GM23338 (cell line): ENCODE measurements around the gene ADIPOR2. TPM values are rescaled to one million over a fixed set of nuclear protein-coding genes. Genes with fewer than 3 reads are reported as not detected.

Experiments
- ATAC-seq: fragments of 200-7000 bp; cut with Tn5 transposase; 3 replicates; pipeline ENCODE4 v1.9.1; 2020
- DNase-seq: peaks from one replicate; pipeline ENCODE4 v3.0.0-alpha.2; 2015; ENCODE audit warnings: low spot score
- H2AFZ ChIP-seq: fragments of 200-600 bp; sonication (generic); 2 replicates; pipeline ENCODE4 v1.8.0; 2016; ENCODE audit warnings: antibody characterized with exemption, mild to moderate bottlenecking, moderate library complexity
- H3F3A ChIP-seq: fragments of 200-600 bp; sonication (generic); replicated peaks from 2 replicates; pipeline ENCODE4 v1.8.0; 2017; ENCODE audit warnings: antibody characterized with exemption, mixed run types, low read depth
- H3K27ac ChIP-seq: fragments of 200-600 bp; sonication (generic); 2 replicates; pipeline ENCODE4 v1.6.1; 2016; ENCODE audit warnings: low read depth
- H3K27me3 ChIP-seq: fragments of 200-600 bp; sonication (generic); 2 replicates; pipeline ENCODE4 v1.8.0; 2016; ENCODE audit warnings: mild to moderate bottlenecking, mixed run types, moderate library complexity; ENCODE audit not compliant: insufficient read depth
- H3K36me3 ChIP-seq: fragments of 200-600 bp; sonication (generic); 2 replicates; pipeline ENCODE4 v1.8.0; 2016; ENCODE audit warnings: mild to moderate bottlenecking; ENCODE audit not compliant: insufficient read depth
- H3K4me1 ChIP-seq: fragments of 200-600 bp; sonication (generic); 2 replicates; pipeline ENCODE4 v1.8.0; 2016; ENCODE audit warnings: mild to moderate bottlenecking, moderate library complexity; ENCODE audit not compliant: insufficient read depth
- H3K4me2 ChIP-seq: fragments of 200-600 bp; sonication (generic); 2 replicates; pipeline ENCODE4 v1.7.1; 2017; ENCODE audit warnings: mixed run types
- H3K4me3 ChIP-seq: fragments of 200-600 bp; sonication (generic); 2 replicates; pipeline ENCODE4 v1.6.1; 2016; ENCODE audit warnings: mixed run types
- H3K79me2 ChIP-seq: fragments of 200-600 bp; sonication (generic); replicated peaks from 2 replicates; pipeline ENCODE4 v1.8.0; 2017; ENCODE audit warnings: mild to moderate bottlenecking; ENCODE audit not compliant: insufficient read depth
- H3K9me2 ChIP-seq: fragments of 200-600 bp; sonication (generic); 2 replicates; pipeline ENCODE4 v1.8.0; 2017; ENCODE audit not compliant: insufficient read depth
- H4K20me1 ChIP-seq: fragments of 200-600 bp; sonication (generic); replicated peaks from 2 replicates; pipeline ENCODE4 v1.8.0; 2017; ENCODE audit warnings: mild to moderate bottlenecking; ENCODE audit not compliant: insufficient read depth
- H3K27ac Mint-ChIP-seq: 2 replicates; pipeline ENCODE4 v1.8.0; 2020; ENCODE audit warnings: inconsistent platforms, mild to moderate bottlenecking, moderate library complexity, mixed read lengths
- H3K27me3 Mint-ChIP-seq: 3 replicates; pipeline ENCODE4 v1.8.0; 2022; ENCODE audit warnings: low read depth, mild to moderate bottlenecking, moderate library complexity, mixed read lengths, inconsistent platforms; ENCODE audit not compliant: insufficient read depth, poor library complexity
- H3K36me3 Mint-ChIP-seq: 3 replicates; pipeline ENCODE4 v1.8.0; 2021; ENCODE audit warnings: low read depth, mild to moderate bottlenecking, inconsistent platforms, moderate library complexity, mixed read lengths
- H3K4me1 Mint-ChIP-seq: 3 replicates; pipeline ENCODE4 v1.8.0; 2020; ENCODE audit warnings: mild to moderate bottlenecking, inconsistent platforms, mixed read lengths
- H3K4me3 Mint-ChIP-seq: 3 replicates; pipeline ENCODE4 v1.8.0; 2021; ENCODE audit warnings: moderate library complexity, mild to moderate bottlenecking, inconsistent platforms, mixed read lengths
- H3K9me3 Mint-ChIP-seq: 3 replicates; pipeline ENCODE4 v1.8.0; 2020; ENCODE audit warnings: moderate library complexity, mild to moderate bottlenecking, inconsistent platforms, mixed read lengths
- POLR2AphosphoS5 ChIP-seq: IDR thresholded peaks from 2 replicates; pipeline ENCODE4 v1.6.1; 2016; ENCODE audit warnings: antibody characterized with exemption, low read depth
- polyA plus RNA-seq: library from polyadenylated mRNA; unstranded; fragments of >200 nt; fragmentation: Nextera tagmentation; extraction: Ambion mirVana; gene quantifications from 2 replicates; pipeline ENCODE4 v1.2.1, GENCODE V29; 2016
- total RNA-seq: library from RNA; depleted of rRNA; stranded (reverse); fragments of >200 nt; shearing (Covaris generic); gene quantifications from 2 replicates; pipeline ENCODE4 v1.2.3, GENCODE V29; 2014
- TF ChIP-seq, protein P1 (sequence below), 2 experiments: fragments of 200-600 bp in 1 of 2; sonication (generic) in 1 of 2; conservative IDR thresholded peaks; 2 replicates each; pipeline versions ENCODE4 v1.5.1 to v1.6.1; 2016 to 2017; ENCODE audit warnings: antibody characterized with exemption in 2 of 2, low read depth in 2 of 2, mild to moderate bottlenecking in 2 of 2, moderate library complexity in 1 of 2
- TF ChIP-seq, protein P2 (sequence below): fragments of 250-450 bp; sonication (Bioruptor Pico); IDR thresholded peaks from 2 replicates; pipeline ENCODE4 v1.5.0; 2020; ENCODE audit warnings: mild to moderate bottlenecking, moderate library complexity

The ADIPOR2 gene
- total and polyA plus RNA-seq, 2 experiments from 2014 or later: 11.7 to 36.2 TPM

DNA sequence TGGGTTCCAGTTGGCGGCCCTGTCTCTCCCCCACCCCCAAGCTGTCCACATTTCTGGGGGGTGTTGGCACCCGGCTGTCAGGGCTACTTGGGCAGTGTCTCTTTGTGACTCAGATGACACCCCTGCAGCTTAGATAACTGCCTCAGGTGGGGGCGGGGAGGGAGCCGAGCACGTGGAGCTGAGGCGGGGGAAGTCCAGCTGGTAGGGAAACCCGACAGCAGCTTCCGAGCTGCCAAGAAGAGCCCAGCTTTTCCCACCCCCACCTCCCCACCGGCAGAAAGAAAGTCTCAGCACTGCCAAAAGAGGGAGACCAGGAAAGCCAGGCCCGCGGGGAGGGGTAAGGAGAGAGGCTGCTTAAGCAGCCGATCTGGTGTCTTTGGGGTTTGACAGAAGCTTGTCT, 130.9 kb downstream of the ADIPOR2 start (continued):
- TF ChIP-seq, protein P1, sequence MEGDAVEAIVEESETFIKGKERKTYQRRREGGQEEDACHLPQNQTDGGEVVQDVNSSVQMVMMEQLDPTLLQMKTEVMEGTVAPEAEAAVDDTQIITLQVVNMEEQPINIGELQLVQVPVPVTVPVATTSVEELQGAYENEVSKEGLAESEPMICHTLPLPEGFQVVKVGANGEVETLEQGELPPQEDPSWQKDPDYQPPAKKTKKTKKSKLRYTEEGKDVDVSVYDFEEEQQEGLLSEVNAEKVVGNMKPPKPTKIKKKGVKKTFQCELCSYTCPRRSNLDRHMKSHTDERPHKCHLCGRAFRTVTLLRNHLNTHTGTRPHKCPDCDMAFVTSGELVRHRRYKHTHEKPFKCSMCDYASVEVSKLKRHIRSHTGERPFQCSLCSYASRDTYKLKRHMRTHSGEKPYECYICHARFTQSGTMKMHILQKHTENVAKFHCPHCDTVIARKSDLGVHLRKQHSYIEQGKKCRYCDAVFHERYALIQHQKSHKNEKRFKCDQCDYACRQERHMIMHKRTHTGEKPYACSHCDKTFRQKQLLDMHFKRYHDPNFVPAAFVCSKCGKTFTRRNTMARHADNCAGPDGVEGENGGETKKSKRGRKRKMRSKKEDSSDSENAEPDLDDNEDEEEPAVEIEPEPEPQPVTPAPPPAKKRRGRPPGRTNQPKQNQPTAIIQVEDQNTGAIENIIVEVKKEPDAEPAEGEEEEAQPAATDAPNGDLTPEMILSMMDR (conservative IDR thresholded peaks at IDR 0.05; ENCODE audit: low read depth in 2 of 2): no peak
- no peak for TF ChIP-seq POLR2AphosphoS5
- TF ChIP-seq, protein P2, sequence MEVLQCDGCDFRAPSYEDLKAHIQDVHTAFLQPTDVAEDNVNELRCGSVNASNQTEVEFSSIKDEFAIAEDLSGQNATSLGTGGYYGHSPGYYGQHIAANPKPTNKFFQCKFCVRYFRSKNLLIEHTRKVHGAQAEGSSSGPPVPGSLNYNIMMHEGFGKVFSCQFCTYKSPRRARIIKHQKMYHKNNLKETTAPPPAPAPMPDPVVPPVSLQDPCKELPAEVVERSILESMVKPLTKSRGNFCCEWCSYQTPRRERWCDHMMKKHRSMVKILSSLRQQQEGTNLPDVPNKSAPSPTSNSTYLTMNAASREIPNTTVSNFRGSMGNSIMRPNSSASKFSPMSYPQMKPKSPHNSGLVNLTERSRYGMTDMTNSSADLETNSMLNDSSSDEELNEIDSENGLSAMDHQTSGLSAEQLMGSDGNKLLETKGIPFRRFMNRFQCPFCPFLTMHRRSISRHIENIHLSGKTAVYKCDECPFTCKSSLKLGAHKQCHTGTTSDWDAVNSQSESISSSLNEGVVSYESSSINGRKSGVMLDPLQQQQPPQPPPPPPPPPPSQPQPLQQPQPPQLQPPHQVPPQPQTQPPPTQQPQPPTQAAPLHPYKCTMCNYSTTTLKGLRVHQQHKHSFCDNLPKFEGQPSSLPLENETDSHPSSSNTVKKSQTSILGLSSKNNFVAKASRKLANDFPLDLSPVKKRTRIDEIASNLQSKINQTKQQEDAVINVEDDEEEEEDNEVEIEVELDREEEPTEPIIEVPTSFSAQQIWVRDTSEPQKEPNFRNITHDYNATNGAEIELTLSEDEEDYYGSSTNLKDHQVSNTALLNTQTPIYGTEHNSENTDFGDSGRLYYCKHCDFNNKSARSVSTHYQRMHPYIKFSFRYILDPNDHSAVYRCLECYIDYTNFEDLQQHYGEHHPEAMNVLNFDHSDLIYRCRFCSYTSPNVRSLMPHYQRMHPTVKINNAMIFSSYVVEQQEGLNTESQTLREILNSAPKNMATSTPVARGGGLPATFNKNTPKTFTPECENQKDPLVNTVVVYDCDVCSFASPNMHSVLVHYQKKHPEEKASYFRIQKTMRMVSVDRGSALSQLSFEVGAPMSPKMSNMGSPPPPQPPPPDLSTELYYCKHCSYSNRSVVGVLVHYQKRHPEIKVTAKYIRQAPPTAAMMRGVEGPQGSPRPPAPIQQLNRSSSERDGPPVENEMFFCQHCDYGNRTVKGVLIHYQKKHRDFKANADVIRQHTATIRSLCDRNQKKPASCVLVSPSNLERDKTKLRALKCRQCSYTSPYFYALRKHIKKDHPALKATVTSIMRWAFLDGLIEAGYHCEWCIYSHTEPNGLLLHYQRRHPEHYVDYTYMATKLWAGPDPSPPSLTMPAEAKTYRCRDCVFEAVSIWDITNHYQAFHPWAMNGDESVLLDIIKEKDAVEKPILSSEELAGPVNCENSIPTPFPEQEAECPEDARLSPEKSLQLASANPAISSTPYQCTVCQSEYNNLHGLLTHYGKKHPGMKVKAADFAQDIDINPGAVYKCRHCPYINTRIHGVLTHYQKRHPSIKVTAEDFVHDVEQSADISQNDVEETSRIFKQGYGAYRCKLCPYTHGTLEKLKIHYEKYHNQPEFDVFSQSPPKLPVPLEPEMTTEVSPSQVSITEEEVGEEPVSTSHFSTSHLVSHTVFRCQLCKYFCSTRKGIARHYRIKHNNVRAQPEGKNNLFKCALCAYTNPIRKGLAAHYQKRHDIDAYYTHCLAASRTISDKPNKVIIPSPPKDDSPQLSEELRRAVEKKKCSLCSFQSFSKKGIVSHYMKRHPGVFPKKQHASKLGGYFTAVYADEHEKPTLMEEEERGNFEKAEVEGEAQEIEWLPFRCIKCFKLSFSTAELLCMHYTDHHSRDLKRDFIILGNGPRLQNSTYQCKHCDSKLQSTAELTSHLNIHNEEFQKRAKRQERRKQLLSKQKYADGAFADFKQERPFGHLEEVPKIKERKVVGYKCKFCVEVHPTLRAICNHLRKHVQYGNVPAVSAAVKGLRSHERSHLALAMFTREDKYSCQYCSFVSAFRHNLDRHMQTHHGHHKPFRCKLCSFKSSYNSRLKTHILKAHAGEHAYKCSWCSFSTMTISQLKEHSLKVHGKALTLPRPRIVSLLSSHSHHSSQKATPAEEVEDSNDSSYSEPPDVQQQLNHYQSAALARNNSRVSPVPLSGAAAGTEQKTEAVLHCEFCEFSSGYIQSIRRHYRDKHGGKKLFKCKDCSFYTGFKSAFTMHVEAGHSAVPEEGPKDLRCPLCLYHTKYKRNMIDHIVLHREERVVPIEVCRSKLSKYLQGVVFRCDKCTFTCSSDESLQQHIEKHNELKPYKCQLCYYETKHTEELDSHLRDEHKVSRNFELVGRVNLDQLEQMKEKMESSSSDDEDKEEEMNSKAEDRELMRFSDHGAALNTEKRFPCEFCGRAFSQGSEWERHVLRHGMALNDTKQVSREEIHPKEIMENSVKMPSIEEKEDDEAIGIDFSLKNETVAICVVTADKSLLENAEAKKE (CRISPR knock-in tag): no peak

DNA sequence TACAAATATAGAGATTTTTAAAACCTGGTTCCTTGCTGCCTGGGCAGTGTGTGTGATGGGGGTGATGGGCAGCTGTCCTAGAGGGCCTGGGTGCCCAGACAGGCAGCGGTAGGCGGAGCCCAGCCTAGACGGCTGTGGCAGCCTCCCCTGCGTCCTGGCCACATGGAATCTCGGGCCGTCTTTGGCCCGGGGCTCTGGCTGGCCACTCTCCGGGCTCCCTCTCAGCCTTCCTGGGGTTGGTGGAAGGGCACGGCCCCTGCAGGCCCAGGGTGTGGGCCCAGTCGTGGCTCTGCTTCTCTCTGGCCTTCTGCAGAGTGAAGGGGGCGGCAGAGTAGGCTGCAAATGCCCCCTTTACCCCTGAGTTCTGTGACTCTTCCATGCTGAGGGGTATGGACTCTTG, 131.8 kb downstream of the ADIPOR2 start:
- DNase-seq: no peak
- Histone ChIP-seq H3K36me3 (no peaks in the 10 kb centered on the region), H3K4me3 (no peak overlapping the region), H3K79me2 (no peaks in the 10 kb centered on the region), H4K20me1 (no peaks in the 10 kb centered on the region), H3K4me2 (no peak overlapping the region), H3K27ac (no peak overlapping the region), H3F3A (no peaks in the 10 kb centered on the region), H2AFZ (no peak overlapping the region), H3K27me3 (peaks cover 20% of the 10 kb centered on the region), H3K4me1 (no peaks in the 10 kb centered on the region), H3K9me2 (no peaks in the 10 kb centered on the region)
- Mint-ChIP-seq H3K36me3 (no peaks in the 10 kb centered on the region), H3K4me1 (peaks cover 20% of the 10 kb centered on the region), H3K27ac (no peak overlapping the region), H3K9me3 (no peaks in the 10 kb centered on the region), H3K27me3 (peaks cover 44% of the 10 kb centered on the region), H3K4me3 (no peak overlapping the region)
- ATAC-seq: peak; percentile 5; the same call in 1 of the 3 replicates
- TF ChIP-seq, protein P2 (CRISPR knock-in tag): no peak
